ENCODE measurements around the gene PPP4R3B. TPM values are rescaled to one million over a fixed set of nuclear protein-coding genes. Genes with fewer than 3 reads are reported as not detected.

Gene PPP4R3B
- polyA plus RNA-seq, 1 of the 3 experiments (the other 2 are of a cell fraction), result 9.3 TPM

- H3K9ac ChIP-seq, result no peak overlapping the region
- no peaks in the 10 kb centered on the region for H3K9me2 ChIP-seq
- no peak for TF ChIP-seq SIN3A (IDR thresholded peaks at IDR 0.05; ENCODE audit: borderline replicate concordance, low read depth, low read length)
- TF ChIP-seq, protein P1, sequence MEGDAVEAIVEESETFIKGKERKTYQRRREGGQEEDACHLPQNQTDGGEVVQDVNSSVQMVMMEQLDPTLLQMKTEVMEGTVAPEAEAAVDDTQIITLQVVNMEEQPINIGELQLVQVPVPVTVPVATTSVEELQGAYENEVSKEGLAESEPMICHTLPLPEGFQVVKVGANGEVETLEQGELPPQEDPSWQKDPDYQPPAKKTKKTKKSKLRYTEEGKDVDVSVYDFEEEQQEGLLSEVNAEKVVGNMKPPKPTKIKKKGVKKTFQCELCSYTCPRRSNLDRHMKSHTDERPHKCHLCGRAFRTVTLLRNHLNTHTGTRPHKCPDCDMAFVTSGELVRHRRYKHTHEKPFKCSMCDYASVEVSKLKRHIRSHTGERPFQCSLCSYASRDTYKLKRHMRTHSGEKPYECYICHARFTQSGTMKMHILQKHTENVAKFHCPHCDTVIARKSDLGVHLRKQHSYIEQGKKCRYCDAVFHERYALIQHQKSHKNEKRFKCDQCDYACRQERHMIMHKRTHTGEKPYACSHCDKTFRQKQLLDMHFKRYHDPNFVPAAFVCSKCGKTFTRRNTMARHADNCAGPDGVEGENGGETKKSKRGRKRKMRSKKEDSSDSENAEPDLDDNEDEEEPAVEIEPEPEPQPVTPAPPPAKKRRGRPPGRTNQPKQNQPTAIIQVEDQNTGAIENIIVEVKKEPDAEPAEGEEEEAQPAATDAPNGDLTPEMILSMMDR (IDR thresholded peaks at IDR 0.05), result no peak
- no peak for TF ChIP-seq POLR2AphosphoS5 (IDR thresholded peaks at IDR 0.05; ENCODE audit: low read depth, low read length)
- no peak for TF ChIP-seq MAX (IDR thresholded peaks at IDR 0.05; ENCODE audit: low read depth)
- TF ChIP-seq CHD2 (IDR thresholded peaks at IDR 0.05; ENCODE audit: low read length, partially characterized antibody), result no peak
- TF ChIP-seq RAD21 (IDR thresholded peaks at IDR 0.05; ENCODE audit: low read length), result no peak
- no peak for TF ChIP-seq GATA2 (CRISPR knock-in tag; IDR thresholded peaks at IDR 0.05)
- TF ChIP-seq, protein P2, sequence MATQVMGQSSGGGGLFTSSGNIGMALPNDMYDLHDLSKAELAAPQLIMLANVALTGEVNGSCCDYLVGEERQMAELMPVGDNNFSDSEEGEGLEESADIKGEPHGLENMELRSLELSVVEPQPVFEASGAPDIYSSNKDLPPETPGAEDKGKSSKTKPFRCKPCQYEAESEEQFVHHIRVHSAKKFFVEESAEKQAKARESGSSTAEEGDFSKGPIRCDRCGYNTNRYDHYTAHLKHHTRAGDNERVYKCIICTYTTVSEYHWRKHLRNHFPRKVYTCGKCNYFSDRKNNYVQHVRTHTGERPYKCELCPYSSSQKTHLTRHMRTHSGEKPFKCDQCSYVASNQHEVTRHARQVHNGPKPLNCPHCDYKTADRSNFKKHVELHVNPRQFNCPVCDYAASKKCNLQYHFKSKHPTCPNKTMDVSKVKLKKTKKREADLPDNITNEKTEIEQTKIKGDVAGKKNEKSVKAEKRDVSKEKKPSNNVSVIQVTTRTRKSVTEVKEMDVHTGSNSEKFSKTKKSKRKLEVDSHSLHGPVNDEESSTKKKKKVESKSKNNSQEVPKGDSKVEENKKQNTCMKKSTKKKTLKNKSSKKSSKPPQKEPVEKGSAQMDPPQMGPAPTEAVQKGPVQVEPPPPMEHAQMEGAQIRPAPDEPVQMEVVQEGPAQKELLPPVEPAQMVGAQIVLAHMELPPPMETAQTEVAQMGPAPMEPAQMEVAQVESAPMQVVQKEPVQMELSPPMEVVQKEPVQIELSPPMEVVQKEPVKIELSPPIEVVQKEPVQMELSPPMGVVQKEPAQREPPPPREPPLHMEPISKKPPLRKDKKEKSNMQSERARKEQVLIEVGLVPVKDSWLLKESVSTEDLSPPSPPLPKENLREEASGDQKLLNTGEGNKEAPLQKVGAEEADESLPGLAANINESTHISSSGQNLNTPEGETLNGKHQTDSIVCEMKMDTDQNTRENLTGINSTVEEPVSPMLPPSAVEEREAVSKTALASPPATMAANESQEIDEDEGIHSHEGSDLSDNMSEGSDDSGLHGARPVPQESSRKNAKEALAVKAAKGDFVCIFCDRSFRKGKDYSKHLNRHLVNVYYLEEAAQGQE (IDR thresholded peaks at IDR 0.05; ENCODE audit: low read depth, low read length), result no peak
- no peak for TF ChIP-seq ZBTB33 (IDR thresholded peaks at IDR 0.05; ENCODE audit: borderline replicate concordance, low read depth)
- TF ChIP-seq SMC3 (IDR thresholded peaks at IDR 0.05; ENCODE audit: low read depth, low read length), result no peak
- TF ChIP-seq NRF1 (IDR thresholded peaks at IDR 0.05; ENCODE audit: low read depth, low read length), result no peak
- no peak for TF ChIP-seq IRF3 (IDR thresholded peaks at IDR 0.05; ENCODE audit: low read depth, low read length)
- TF ChIP-seq TAF1 (IDR thresholded peaks at IDR 0.05; ENCODE audit: borderline replicate concordance, low read depth, low read length), result no peak
- TF ChIP-seq MEF2A (IDR thresholded peaks at IDR 0.05; ENCODE audit: borderline replicate concordance, low read depth), result no peak
- no peak for TF ChIP-seq FOXM1 (IDR thresholded peaks at IDR 0.05; ENCODE audit: low read depth)
- no peak for TF ChIP-seq TCF12 (IDR thresholded peaks at IDR 0.05)
- no peak for TF ChIP-seq FOXJ3 (CRISPR knock-in tag; IDR thresholded peaks at IDR 0.05)
- TF ChIP-seq USF2 (IDR thresholded peaks at IDR 0.05; ENCODE audit: borderline replicate concordance, low read depth, low read length), result no peak
- TF ChIP-seq TEAD4 (IDR thresholded peaks at IDR 0.05; ENCODE audit: borderline replicate concordance, insufficient read depth), result no peak
- peaks cover 44% of the 10 kb centered on the region for H3K79me2 ChIP-seq (ENCODE audit: insufficient read depth)
- peaks cover 0 to 21% of the 10 kb centered on the region in 2 experiments; a peak in 2 of 4 replicates for H3K4me1 ChIP-seq (ENCODE audit: control insufficient read depth in 1 of 2, insufficient read depth in 2 of 2, low read depth in 1 of 2, low read length in 1 of 2)
- H3F3A ChIP-seq (replicated peaks; ENCODE audit: insufficient read depth), result peaks cover 31% of the 10 kb centered on the region
- no peaks in the 10 kb centered on the region for H3K9me3 ChIP-seq
- peaks cover 66 to 67% of the 10 kb centered on the region in 2 experiments for H3K36me3 ChIP-seq (replicated peaks in 1 of 2; ENCODE audit: control insufficient read depth in 1 of 2, insufficient read depth in 2 of 2, low read length in 1 of 2)
- no peak overlapping the region for H3K4me3 ChIP-seq (ENCODE audit: low read depth in 2 of 2, low read length in 1 of 2)
- CTCF ChIA-PET, result interaction anchor here (0.6 to 0.7 kb wide), 2 partner anchors 28 to 1304 kb away, joined by 3 to 4 read pairs; no protein-coding TSS in a partner anchor
- H3K27me3 ChIP-seq (ENCODE audit: insufficient read depth), result no peaks in the 10 kb centered on the region
- no peak overlapping the region for H3K4me2 ChIP-seq
- 95% methylated on average over 4 of the region's 4 CpGs for WGBS (ENCODE audit: low lambda C conversion rate)
- H3K27ac ChIP-seq (ENCODE audit: low read depth in 2 of 2, low read length in 1 of 2), result peak overlapping the region in 1 of 2 experiments; percentile 30; a peak in 2 of 4 replicates
- H2AFZ ChIP-seq (ENCODE audit: low read depth), result no peak overlapping the region
- DNase-seq, result no peak
- POLR2A ChIA-PET, result no interaction called here
- H4K20me1 ChIP-seq (ENCODE audit: insufficient read depth), result no peaks in the 10 kb centered on the region
Measured at GRCh38 chr2:55581874-55582547, 35.4 kb downstream of the PPP4R3B start.
